GM12864 (cell line): ENCODE data around the gene LRRTM4.

Experiments used
- DNase-seq: peaks from one replicate; pipeline ENCODE4 v3.0.0-alpha.2; 2011; ENCODE audit warnings: low read depth
- H3K4me3 ChIP-seq: 2 replicates; pipeline ENCODE4 v1.5.1; 2011; ENCODE audit warnings: mild to moderate bottlenecking, low read depth, low read length, control low read depth
- TF ChIP-seq, protein P1 (sequence below): IDR thresholded peaks from 2 replicates; pipeline ENCODE4 v1.5.1; 2011; ENCODE audit warnings: low read depth, mild to moderate bottlenecking, moderate library complexity, low read length, control low read depth, inconsistent platforms; ENCODE audit errors: missing control alignments

The LRRTM4 gene

DNA sequence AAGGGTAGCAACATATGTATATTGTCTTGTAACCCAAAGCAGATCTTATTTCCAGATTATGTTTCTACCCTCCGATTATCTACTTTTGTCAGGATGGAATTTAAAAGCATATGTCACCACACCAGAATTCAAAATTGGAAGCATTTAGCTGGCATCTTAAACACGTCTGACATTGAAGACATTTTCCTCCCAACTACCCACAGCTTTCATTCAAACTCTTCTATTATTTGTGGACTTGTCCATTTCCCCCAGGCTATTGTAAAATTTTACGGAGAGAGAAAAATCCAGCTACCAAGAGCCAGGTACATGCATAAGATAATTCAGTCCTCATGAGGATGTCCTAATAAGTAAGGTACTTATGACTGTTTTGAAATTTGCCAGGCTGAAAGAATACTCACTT lies 659.3 kb downstream of the LRRTM4 start:
- H3K4me3 ChIP-seq: no peak overlapping the region
- DNase-seq: no peak
- TF ChIP-seq, protein P1, sequence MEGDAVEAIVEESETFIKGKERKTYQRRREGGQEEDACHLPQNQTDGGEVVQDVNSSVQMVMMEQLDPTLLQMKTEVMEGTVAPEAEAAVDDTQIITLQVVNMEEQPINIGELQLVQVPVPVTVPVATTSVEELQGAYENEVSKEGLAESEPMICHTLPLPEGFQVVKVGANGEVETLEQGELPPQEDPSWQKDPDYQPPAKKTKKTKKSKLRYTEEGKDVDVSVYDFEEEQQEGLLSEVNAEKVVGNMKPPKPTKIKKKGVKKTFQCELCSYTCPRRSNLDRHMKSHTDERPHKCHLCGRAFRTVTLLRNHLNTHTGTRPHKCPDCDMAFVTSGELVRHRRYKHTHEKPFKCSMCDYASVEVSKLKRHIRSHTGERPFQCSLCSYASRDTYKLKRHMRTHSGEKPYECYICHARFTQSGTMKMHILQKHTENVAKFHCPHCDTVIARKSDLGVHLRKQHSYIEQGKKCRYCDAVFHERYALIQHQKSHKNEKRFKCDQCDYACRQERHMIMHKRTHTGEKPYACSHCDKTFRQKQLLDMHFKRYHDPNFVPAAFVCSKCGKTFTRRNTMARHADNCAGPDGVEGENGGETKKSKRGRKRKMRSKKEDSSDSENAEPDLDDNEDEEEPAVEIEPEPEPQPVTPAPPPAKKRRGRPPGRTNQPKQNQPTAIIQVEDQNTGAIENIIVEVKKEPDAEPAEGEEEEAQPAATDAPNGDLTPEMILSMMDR: no peak

DNA sequence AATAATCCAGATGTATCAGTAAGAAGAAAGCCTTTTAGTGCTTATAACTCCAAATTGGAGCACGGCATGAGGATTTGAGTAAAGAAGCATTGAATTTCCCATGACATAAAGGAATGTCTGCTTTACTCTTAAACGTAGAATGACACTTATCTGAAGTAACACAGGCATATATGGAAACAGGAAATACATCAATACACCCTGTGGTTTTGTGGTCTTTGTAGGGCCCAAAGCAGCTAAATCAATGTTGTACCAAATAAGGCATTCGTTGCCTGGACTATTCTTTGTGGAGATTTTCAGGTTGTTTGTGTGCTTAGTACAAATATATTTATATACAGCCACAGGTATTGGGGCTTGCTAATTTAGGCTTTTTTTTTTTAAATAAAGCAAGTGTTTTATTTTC lies 660.5 kb downstream of the LRRTM4 start:
- no peak for DNase-seq
- no peak overlapping the region for H3K4me3 ChIP-seq
- TF ChIP-seq, protein P1: no peak

DNA sequence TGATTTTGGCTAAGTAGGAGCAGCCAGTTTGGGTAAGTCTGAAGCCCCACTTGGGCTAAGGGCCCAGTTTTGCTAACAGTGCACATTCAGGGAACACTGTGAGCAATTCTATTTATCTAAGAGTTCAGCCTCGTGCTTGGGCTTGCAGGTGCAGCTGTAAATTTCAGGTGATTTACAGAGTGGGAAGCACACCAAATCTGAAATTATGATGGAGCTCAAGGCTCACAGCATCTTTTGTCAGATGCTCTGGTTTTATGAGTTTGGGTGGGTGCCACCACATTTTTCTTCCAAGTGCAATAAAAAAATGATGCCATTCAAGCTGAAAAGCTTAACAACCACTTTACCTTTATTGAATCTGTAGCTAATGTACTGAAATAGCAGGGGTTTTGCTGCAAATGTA lies 671.2 kb downstream of the LRRTM4 start:
- no peak for DNase-seq
- TF ChIP-seq, protein P1: no peak
- no peak overlapping the region for H3K4me3 ChIP-seq

DNA sequence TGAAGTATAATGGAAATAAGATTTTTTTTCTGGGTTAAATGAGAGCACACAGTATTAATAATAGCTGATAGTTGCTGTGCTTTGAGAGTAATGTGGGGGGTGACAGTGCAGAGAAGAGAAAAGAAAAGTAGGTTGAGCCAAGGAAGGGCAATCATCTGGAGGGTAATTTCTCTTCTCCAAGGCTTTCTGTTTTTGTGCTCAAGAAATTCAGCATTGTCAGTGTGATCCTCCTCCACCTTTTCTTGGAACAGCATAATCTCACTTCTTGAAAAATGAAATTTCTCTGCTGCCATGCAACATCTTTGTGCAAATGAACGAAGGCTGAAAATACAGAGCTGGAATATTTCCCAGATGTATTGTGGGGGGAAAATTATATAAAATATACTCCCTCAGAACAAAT lies 673.1 kb downstream of the LRRTM4 start:
- no peak overlapping the region for H3K4me3 ChIP-seq
- TF ChIP-seq, protein P1: no peak
- no peak for DNase-seq

DNA sequence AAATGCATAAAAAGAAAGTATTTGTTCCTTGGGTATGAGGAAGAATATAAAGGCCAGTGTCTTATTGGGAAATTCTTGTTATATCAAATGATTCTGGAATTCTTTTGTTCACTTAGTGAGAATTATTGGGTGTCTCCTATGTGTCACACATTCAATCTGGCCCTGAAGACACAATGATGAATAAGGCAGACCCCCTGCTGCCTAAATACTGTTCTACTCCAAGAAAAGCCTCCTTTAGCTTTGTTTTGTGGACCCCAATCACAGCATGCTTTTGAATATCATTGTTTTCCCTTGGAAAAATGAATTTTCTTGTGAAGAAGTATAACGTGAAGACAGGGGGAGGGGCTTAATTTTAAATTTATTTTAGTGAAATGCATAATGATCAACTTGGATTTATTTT lies 682.4 kb downstream of the LRRTM4 start:
- TF ChIP-seq, protein P1: no peak
- DNase-seq: no peak
- no peak overlapping the region for H3K4me3 ChIP-seq

DNA sequence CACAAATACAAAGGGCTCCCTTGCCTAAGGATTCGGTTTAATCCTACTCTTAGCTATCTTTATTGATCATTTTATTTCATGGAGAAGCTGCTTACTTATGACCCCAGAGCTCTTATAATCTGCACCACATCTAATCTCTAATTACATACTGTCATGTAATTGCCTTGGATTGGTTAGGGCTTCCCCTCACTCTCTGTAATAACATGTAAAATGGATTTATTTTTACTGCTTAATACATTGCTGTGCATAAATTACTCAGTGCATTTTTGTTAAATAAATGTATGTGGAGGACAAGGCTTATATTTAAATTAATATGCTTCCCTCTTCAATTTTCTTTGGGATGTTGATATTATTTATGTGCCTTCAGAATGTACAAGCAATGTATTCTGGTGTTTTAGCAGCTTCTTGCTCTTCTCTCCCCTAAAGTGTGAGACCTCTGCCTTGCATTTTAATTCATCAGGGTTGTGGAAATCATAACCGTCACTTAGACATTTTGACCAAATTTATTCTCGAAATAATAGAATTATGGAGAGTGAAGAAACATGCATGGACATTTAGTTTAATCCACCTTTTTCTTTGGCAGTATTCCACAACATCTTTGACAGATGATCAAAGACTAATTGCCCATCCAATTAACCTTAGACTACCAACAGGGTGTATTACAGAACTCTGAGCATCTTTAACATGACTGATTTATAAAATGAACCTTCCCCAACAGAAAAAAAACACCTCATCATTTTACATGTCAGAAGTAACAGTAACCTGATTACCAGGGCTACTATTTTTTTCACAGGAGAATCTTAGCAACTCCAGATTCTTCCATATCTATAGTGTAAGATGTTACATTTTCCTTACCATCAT lies 692.6 kb downstream of the LRRTM4 start:
- DNase-seq: no peak
- H3K4me3 ChIP-seq: no peak overlapping the region
- TF ChIP-seq, protein P1: no peak

DNA sequence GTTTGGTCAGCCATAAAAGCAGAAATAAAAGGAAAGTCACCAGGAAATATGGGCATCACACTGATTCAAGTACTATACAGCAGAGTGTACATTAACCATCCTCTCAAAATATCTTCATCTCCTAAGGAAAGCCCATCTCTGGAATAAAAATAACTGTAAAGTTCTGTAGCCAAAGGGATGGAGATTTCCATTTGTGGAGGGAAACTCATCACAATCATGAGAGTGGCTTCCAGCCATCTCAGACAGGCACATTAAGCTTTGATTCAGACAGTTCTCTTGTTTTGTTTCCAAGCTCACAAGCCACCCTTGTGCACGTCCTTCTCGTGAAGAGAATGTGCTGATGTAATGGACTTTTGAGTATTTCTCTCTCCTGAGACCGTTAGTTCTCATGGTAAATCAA lies 695.5 kb downstream of the LRRTM4 start:
- TF ChIP-seq, protein P1: no peak
- DNase-seq: no peak

More for the DNA sequence above, 695.5 kb downstream of the LRRTM4 start:
- H3K4me3 ChIP-seq: no peak overlapping the region
